ENCODE results near the gene CTNNAL1. TPM values are rescaled to one million over a fixed set of nuclear protein-coding genes. Genes with fewer than 3 reads are reported as not detected.

Gene CTNNAL1
- polyA plus RNA-seq, 1 donor (not counting 4 experiments of a cell fraction or from before 2014, with no cell fraction given): 112 TPM

GRCh38 chr9:108991479-108991878 is 21.8 kb downstream of the CTNNAL1 start:
- no peak overlapping the region for H2AFZ ChIP-seq (ENCODE audit: control insufficient read depth, low read length)
- H3K4me2 ChIP-seq (ENCODE audit: control insufficient read depth, extremely low read depth, insufficient read depth, low read depth, low read length): no peak overlapping the region
- dilution Hi-C loops (cut with MboI; ENCODE audit: extremely low pct_ligation_motif_present, low sequenced_read_pairs): no loop called here
- no peaks in the 10 kb centered on the region for H4K20me1 ChIP-seq (ENCODE audit: control insufficient read depth, extremely low read depth, insufficient read depth, low read length)
- H3K27me3 ChIP-seq (ENCODE audit: control insufficient read depth, extremely low read depth, insufficient read depth, low read length): no peaks in the 10 kb centered on the region
- H3K9ac ChIP-seq (ENCODE audit: control insufficient read depth, extremely low read depth, insufficient read depth, low read length): no peak overlapping the region
- H3K79me2 ChIP-seq (ENCODE audit: control insufficient read depth, insufficient read depth, low read length): peaks cover 33% of the 10 kb centered on the region
- DNase-seq (ENCODE audit: low read depth, low spot score) (no peak), FAIRE-seq (no peak)
- TF ChIP-seq CTCF (optimal IDR thresholded peaks at IDR 0.05 in 1 of 3, IDR thresholded peaks at IDR 0.05 in 1 of 3, conservative IDR thresholded peaks at IDR 0.05 in 1 of 3; ENCODE audit: extremely low read depth in 1 of 3, insufficient read depth in 2 of 3, low read length in 3 of 3) (no peak), EZH2 (IDR thresholded peaks at IDR 0.05; ENCODE audit: low read length) (no peak)
- H3K4me3 ChIP-seq (ENCODE audit: control insufficient read depth in 2 of 3, extremely low read depth in 1 of 3, insufficient read depth in 2 of 3, low read depth in 1 of 3, low read length in 3 of 3): no peak overlapping the region
- H3K9me3 ChIP-seq (ENCODE audit: control insufficient read depth, low read depth, low read length): no peaks in the 10 kb centered on the region
- H3K27ac ChIP-seq (ENCODE audit: control insufficient read depth, insufficient read depth, low read length): no peak overlapping the region
- peaks cover 5 to 24% of the 10 kb centered on the region in 2 experiments for H3K36me3 ChIP-seq (ENCODE audit: control insufficient read depth in 2 of 2, extremely low read depth in 1 of 2, insufficient read depth in 2 of 2, low read length in 2 of 2)
- no peaks in the 10 kb centered on the region for H3K9me1 ChIP-seq (ENCODE audit: control insufficient read depth, extremely low read depth, insufficient read depth, low read length)
- peaks cover 2% of the 10 kb centered on the region for H3K4me1 ChIP-seq (ENCODE audit: control insufficient read depth, extremely low read depth, insufficient read depth, low read length)

- dilution Hi-C loops (cut with MboI; ENCODE audit: extremely low pct_ligation_motif_present, low sequenced_read_pairs): no loop called here
- peak; percentile 17 for FAIRE-seq
Measured at GRCh38 chr9:108983885-108984284, 29.4 kb downstream of the CTNNAL1 start.

More at GRCh38 chr9:108983885-108984284, 29.4 kb downstream of the CTNNAL1 start:
- no peak overlapping the region for H2AFZ ChIP-seq (ENCODE audit: control insufficient read depth, low read length)
- H3K4me3 ChIP-seq (ENCODE audit: control insufficient read depth in 2 of 3, extremely low read depth in 1 of 3, insufficient read depth in 2 of 3, low read depth in 1 of 3, low read length in 3 of 3): no peak overlapping the region
- H3K9ac ChIP-seq (ENCODE audit: control insufficient read depth, extremely low read depth, insufficient read depth, low read length): no peak overlapping the region
- H4K20me1 ChIP-seq (ENCODE audit: control insufficient read depth, extremely low read depth, insufficient read depth, low read length): no peaks in the 10 kb centered on the region
- H3K9me3 ChIP-seq (ENCODE audit: control insufficient read depth, low read depth, low read length): no peaks in the 10 kb centered on the region
- TF ChIP-seq CTCF (optimal IDR thresholded peaks at IDR 0.05 in 1 of 3, IDR thresholded peaks at IDR 0.05 in 1 of 3, conservative IDR thresholded peaks at IDR 0.05 in 1 of 3; ENCODE audit: extremely low read depth in 1 of 3, insufficient read depth in 2 of 3, low read length in 3 of 3): no peak
- TF ChIP-seq EZH2 (IDR thresholded peaks at IDR 0.05; ENCODE audit: low read length): no peak
- H3K9me1 ChIP-seq (ENCODE audit: control insufficient read depth, extremely low read depth, insufficient read depth, low read length): peaks cover 2% of the 10 kb centered on the region
- H3K4me2 ChIP-seq (ENCODE audit: control insufficient read depth, extremely low read depth, insufficient read depth, low read depth, low read length): peak overlapping the region; percentile 56
- no peak overlapping the region for H3K27ac ChIP-seq (ENCODE audit: control insufficient read depth, insufficient read depth, low read length)
- DNase-seq (ENCODE audit: low read depth, low spot score): peak; percentile 38
- peaks cover 6% of the 10 kb centered on the region for H3K79me2 ChIP-seq (ENCODE audit: control insufficient read depth, insufficient read depth, low read length)
- H3K27me3 ChIP-seq (ENCODE audit: control insufficient read depth, extremely low read depth, insufficient read depth, low read length): no peaks in the 10 kb centered on the region
- H3K36me3 ChIP-seq (ENCODE audit: control insufficient read depth in 2 of 2, extremely low read depth in 1 of 2, insufficient read depth in 2 of 2, low read length in 2 of 2): peaks cover 4 to 26% of the 10 kb centered on the region in 2 experiments
- peaks cover 13% of the 10 kb centered on the region for H3K4me1 ChIP-seq (ENCODE audit: control insufficient read depth, extremely low read depth, insufficient read depth, low read length)
